Keratinocyte (primary cell): Measurements from ENCODE around the gene KRTAP19-6. TPM values are rescaled to one million over a fixed set of nuclear protein-coding genes. Genes with fewer than 3 reads are reported as not detected.

Experiments used
- DNase-seq: peaks from one replicate; pipeline ENCODE4 v3.0.0-alpha.2; 2011; ENCODE audit warnings: low read depth, missing footprints, low spot score
- FAIRE-seq: peaks from 2 replicates; lab custom pipeline; 2011; peaks lifted over from hg19 to GRCh38; lab: Jason Lieb, UNC
- H2AFZ ChIP-seq: 2 replicates; pipeline ENCODE4 v1.6.0; 2012; ENCODE audit warnings: low read length, control low read depth, inconsistent platforms; ENCODE audit not compliant: control insufficient read depth
- H3K27ac ChIP-seq: 2 replicates; pipeline ENCODE4 v1.5.1; 2011; ENCODE audit warnings: low read length; ENCODE audit not compliant: control insufficient read depth, insufficient read depth
- H3K27me3 ChIP-seq: 3 replicates; pipeline ENCODE4 v1.6.0; 2011; ENCODE audit warnings: low read length; ENCODE audit not compliant: control insufficient read depth, insufficient read depth; ENCODE audit errors: extremely low read depth
- H3K36me3 ChIP-seq, 2 experiments: 2 replicates in 1 of 2; 3 replicates in 1 of 2; pipeline ENCODE4 v1.5.1; 2011; ENCODE audit warnings: low read length in 2 of 2, mild to moderate bottlenecking in 1 of 2; ENCODE audit not compliant: control insufficient read depth in 2 of 2, insufficient read depth in 2 of 2; ENCODE audit errors: extremely low read depth in 1 of 2
- H3K4me1 ChIP-seq: 3 replicates; pipeline ENCODE4 v1.5.1; 2011; ENCODE audit warnings: low read length; ENCODE audit not compliant: control insufficient read depth, insufficient read depth; ENCODE audit errors: extremely low read depth
- H3K4me2 ChIP-seq: 3 replicates; pipeline ENCODE4 v1.6.0; 2011; ENCODE audit warnings: low read depth, low read length; ENCODE audit not compliant: control insufficient read depth, insufficient read depth; ENCODE audit errors: extremely low read depth
- H3K4me3 ChIP-seq, 3 experiments: fragments of 200-600 bp in 1 of 3; sonication (generic) in 1 of 3; 2 replicates in 2 of 3; 3 replicates in 1 of 3; pipeline ENCODE4 v1.5.1; 2011 to 2016; ENCODE audit warnings: low read length in 3 of 3, mild to moderate bottlenecking in 3 of 3, control low read depth in 2 of 3, inconsistent platforms in 1 of 3, low read depth in 1 of 3, mixed read lengths in 1 of 3, mixed run types in 1 of 3, moderate library complexity in 1 of 3; ENCODE audit not compliant: control insufficient read depth in 2 of 3, insufficient read depth in 2 of 3; ENCODE audit errors: extremely low read depth in 1 of 3
- H3K79me2 ChIP-seq: 2 replicates; pipeline ENCODE4 v1.6.0; 2012; ENCODE audit warnings: low read length; ENCODE audit not compliant: control insufficient read depth, insufficient read depth
- H3K9ac ChIP-seq: 3 replicates; pipeline ENCODE4 v1.6.0; 2011; ENCODE audit warnings: low read length; ENCODE audit not compliant: control insufficient read depth, insufficient read depth; ENCODE audit errors: extremely low read depth
- H3K9me1 ChIP-seq: 3 replicates; pipeline ENCODE4 v1.6.0; 2011; ENCODE audit warnings: low read length; ENCODE audit not compliant: control insufficient read depth, insufficient read depth; ENCODE audit errors: extremely low read depth
- H3K9me3 ChIP-seq: 2 replicates; pipeline ENCODE4 v1.5.1; 2012; ENCODE audit warnings: low read depth, low read length; ENCODE audit not compliant: control insufficient read depth
- H4K20me1 ChIP-seq: 3 replicates; pipeline ENCODE4 v1.6.0; 2011; ENCODE audit warnings: low read length; ENCODE audit not compliant: control insufficient read depth, insufficient read depth; ENCODE audit errors: extremely low read depth
- CTCF ChIP-seq, 3 experiments: IDR thresholded peaks in 1 of 3; conservative IDR thresholded peaks in 1 of 3; optimal IDR thresholded peaks in 1 of 3; 2 replicates in 2 of 3; 3 replicates in 1 of 3; pipeline versions ENCODE3 to v1.5.1; 2011; ENCODE audit warnings: low read length in 3 of 3, mild to moderate bottlenecking in 3 of 3, moderate library complexity in 2 of 3, control low read depth in 1 of 3, inconsistent platforms in 1 of 3; ENCODE audit not compliant: insufficient read depth in 2 of 3; ENCODE audit errors: extremely low read depth in 1 of 3
- EZH2 ChIP-seq: IDR thresholded peaks from one replicate; pipeline ENCODE4 v1.6.1; 2012; ENCODE audit warnings: inconsistent platforms, mild to moderate bottlenecking, low read length, moderate library complexity
- dilution Hi-C: fragments of 300-500 bp; cut with MboI; formaldehyde crosslinking; loops from one replicate; pipeline ENCODE4 v1.7.0; 2020; ENCODE audit warnings: low sequenced_read_pairs; ENCODE audit not compliant: extremely low pct_ligation_motif_present
- polyA plus RNA-seq, 5 experiments: library from polyadenylated mRNA; depleted of rRNA in 3 of 5; stranded (reverse) in 3 of 5; stranded (forward) in 1 of 5; unstranded in 1 of 5; fragments of >200 nt; gene quantifications; 1 replicate in 1 of 5; 2 replicates in 3 of 5; 3 replicates in 1 of 5; pipeline versions ENCODE4 v1.2.1 to v1.2.3, GENCODE V29; 2011 to 2012; ENCODE audit warnings: missing spikeins in 2 of 5, low read depth in 1 of 5, low replicate concordance in 1 of 5

The KRTAP19-6 gene
- polyA plus RNA-seq, 1 donor (not counting 4 experiments of a cell fraction or from before 2014, with no cell fraction given) = not detected

GRCh38 chr21:30582870-30583269 lies 41.2 kb upstream of the KRTAP19-6 start:
- TF ChIP-seq CTCF (optimal IDR thresholded peaks at IDR 0.05 in 1 of 3, IDR thresholded peaks at IDR 0.05 in 1 of 3, conservative IDR thresholded peaks at IDR 0.05 in 1 of 3; ENCODE audit: extremely low read depth in 1 of 3, insufficient read depth in 2 of 3, low read length in 3 of 3) = no peak
- TF ChIP-seq EZH2 = no peak
- no peak overlapping the region for H3K9ac ChIP-seq
- no peaks in the 10 kb centered on the region for H3K79me2 ChIP-seq
- H3K9me1 ChIP-seq = no peaks in the 10 kb centered on the region
- H2AFZ ChIP-seq = no peak overlapping the region
- H3K27me3 ChIP-seq = no peaks in the 10 kb centered on the region
- H3K27ac ChIP-seq = no peak overlapping the region
- DNase-seq = no peak
- H3K9me3 ChIP-seq = no peaks in the 10 kb centered on the region
- H3K4me3 ChIP-seq = no peak overlapping the region
- dilution Hi-C loops = no loop called here
- no peaks in the 10 kb centered on the region for H3K36me3 ChIP-seq
- no peaks in the 10 kb centered on the region for H3K4me1 ChIP-seq
- no peak for FAIRE-seq
- no peaks in the 10 kb centered on the region for H4K20me1 ChIP-seq
- H3K4me2 ChIP-seq = no peak overlapping the region

GRCh38 chr21:30580132-30580531 lies 38.5 kb upstream of the KRTAP19-6 start:
- no peak for DNase-seq
- H3K36me3 ChIP-seq = no peaks in the 10 kb centered on the region
- H3K9ac ChIP-seq = no peak overlapping the region
- no peak overlapping the region for H3K4me3 ChIP-seq
- no peak overlapping the region for H3K4me2 ChIP-seq
- H3K27me3 ChIP-seq = no peaks in the 10 kb centered on the region
- H3K79me2 ChIP-seq = no peaks in the 10 kb centered on the region
- H3K9me3 ChIP-seq = no peaks in the 10 kb centered on the region
- TF ChIP-seq EZH2 = no peak
- TF ChIP-seq CTCF (optimal IDR thresholded peaks at IDR 0.05 in 1 of 3, IDR thresholded peaks at IDR 0.05 in 1 of 3, conservative IDR thresholded peaks at IDR 0.05 in 1 of 3; ENCODE audit: extremely low read depth in 1 of 3, insufficient read depth in 2 of 3, low read length in 3 of 3) = no peak
- no peak overlapping the region for H3K27ac ChIP-seq
- FAIRE-seq = no peak
- H3K4me1 ChIP-seq = no peaks in the 10 kb centered on the region
- H2AFZ ChIP-seq = no peak overlapping the region
- H4K20me1 ChIP-seq = no peaks in the 10 kb centered on the region
- H3K9me1 ChIP-seq = no peaks in the 10 kb centered on the region
- dilution Hi-C loops = no loop called here
